ENCODE results near the gene C9orf40. TPM values are rescaled to one million over a fixed set of nuclear protein-coding genes. Genes with fewer than 3 reads are reported as not detected.

Gene C9orf40
- total RNA-seq, 4 donors from 2014 or later = 2.5 to 5.3 (median 4.1) TPM

DNA sequence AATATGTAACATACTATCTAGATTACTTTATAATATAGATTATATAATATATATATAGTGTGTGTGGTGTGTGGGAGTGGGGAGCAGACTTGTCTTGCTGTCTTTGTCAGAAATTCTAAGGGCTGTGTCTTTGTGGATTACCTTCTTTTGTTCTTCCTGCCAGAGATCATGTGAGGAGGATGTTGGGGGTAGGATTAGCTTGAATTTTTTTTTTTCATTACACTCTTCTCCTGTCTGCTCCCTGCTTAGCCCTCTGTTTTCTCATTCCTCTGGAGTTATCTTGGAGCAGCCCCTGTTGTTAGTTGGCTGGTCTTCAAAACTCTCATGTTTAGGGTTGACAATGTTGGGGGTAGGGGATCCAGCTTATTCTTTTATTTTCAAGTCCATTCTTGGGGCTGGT lies 21.0 kb upstream of the C9orf40 start:
- Histone ChIP-seq H3K4me1 (no peaks in the 10 kb centered on the region), H3K4me3 (no peak overlapping the region), H3K36me3 (peaks cover 0 to 28% (median 0%) of the 10 kb centered on the region in 3 donors), H3K27me3 (no peaks in the 10 kb centered on the region), H3K27ac (no peak overlapping the region), H3K9me3 (peaks cover 0 to 6% (median 0%) of the 10 kb centered on the region in 3 donors)
- intact Hi-C loops (cut with DNase I) = no loop called here
- no peak for DNase-seq
- TF ChIP-seq POLR2A (IDR thresholded peaks at IDR 0.05) = no peak
- no peak for TF ChIP-seq CTCF (IDR thresholded peaks at IDR 0.05)

- no peak for DNase-seq
- H3K9me3 ChIP-seq = peaks cover 0 to 8% (median 0%) of the 10 kb centered on the region in 3 donors
- intact Hi-C loops (cut with DNase I) = no loop called here
Measured at GRCh38 chr9:74963056-74963455, 10.3 kb upstream of the C9orf40 start.

GRCh38 chr9:74961496-74961895 lies 8.8 kb upstream of the C9orf40 start:
- Histone ChIP-seq H3K27ac (no peak overlapping the region), H3K9me3 (peaks cover 0 to 8% (median 0%) of the 10 kb centered on the region in 3 donors), H3K36me3 (peaks cover 0 to 23% (median 0%) of the 10 kb centered on the region in 3 donors), H3K27me3 (no peaks in the 10 kb centered on the region), H3K4me1 (no peaks in the 10 kb centered on the region), H3K4me3 (no peak overlapping the region)
- DNase-seq = no peak
- intact Hi-C loops (cut with DNase I) = no loop called here
- no peak for TF ChIP-seq CTCF (IDR thresholded peaks at IDR 0.05)
- WGBS, 2 donors = 100% methylated on average over 1 of the region's 1 CpG

More at GRCh38 chr9:74963056-74963455, 10.3 kb upstream of the C9orf40 start:
- Histone ChIP-seq H3K4me3 (no peak overlapping the region), H3K36me3 (peaks cover 0 to 23% (median 0%) of the 10 kb centered on the region in 3 donors), H3K4me1 (no peaks in the 10 kb centered on the region), H3K27ac (no peak overlapping the region), H3K27me3 (no peaks in the 10 kb centered on the region)
- TF ChIP-seq CTCF (IDR thresholded peaks at IDR 0.05) (no peak), POLR2A (IDR thresholded peaks at IDR 0.05) (no peak)
- 93 to 94% methylated on average over 2 of the region's 2 CpGs for whole genome bisulfite sequencing, 2 donors

DNA sequence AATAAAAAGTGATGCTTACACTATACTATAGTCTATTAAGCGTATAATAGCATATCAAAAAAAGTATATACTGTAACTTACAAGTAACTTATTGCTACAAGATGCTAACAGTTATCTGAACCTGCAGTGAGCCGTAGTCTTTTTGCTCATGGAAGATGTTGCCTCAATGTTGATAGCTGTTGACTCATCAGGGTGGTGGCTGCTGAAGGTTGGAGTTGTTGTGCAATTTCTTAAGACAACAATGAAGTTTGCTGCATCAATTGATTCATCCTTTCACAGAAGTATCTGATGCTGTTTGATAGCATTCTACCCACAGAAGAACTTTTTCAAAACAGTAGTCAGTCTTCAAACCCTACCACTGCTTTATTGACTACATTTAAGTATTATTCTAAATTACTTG lies 7.8 kb upstream of the C9orf40 start:
- peaks cover 0 to 23% (median 0%) of the 10 kb centered on the region in 3 donors for H3K36me3 ChIP-seq
- intact Hi-C loops (cut with DNase I) = no loop called here
- no peaks in the 10 kb centered on the region for H3K27me3 ChIP-seq
- no peak overlapping the region for H3K4me3 ChIP-seq
- 53 to 58% methylated on average over 2 of the region's 2 CpGs for WGBS, 2 donors
- no peaks in the 10 kb centered on the region for H3K4me1 ChIP-seq
- peaks cover 0 to 8% (median 0%) of the 10 kb centered on the region in 3 donors for H3K9me3 ChIP-seq
- no peak for TF ChIP-seq POLR2A (IDR thresholded peaks at IDR 0.05)
- TF ChIP-seq CTCF (IDR thresholded peaks at IDR 0.05) = no peak
- no peak overlapping the region for H3K27ac ChIP-seq
- no peak for DNase-seq

DNA sequence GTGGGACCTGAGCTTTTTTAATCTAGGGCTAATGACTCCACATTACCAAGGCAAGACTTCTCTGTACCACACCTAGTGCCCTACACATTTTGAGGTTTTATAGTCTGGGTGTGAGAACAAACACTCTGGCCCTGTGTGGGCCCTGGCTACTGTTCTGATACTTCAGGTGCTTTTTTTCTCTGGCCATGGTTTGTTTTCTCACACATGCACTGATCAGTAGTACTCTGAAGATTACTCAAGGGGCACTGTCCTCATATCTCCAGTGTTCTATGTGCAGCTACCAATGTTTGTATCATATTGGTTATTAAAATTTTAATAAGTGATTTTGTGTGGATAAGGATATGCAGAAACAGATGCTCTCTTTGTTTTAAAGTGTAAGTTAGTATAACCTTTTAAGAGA lies 5.9 kb upstream of the C9orf40 start:
- TF ChIP-seq POLR2A (IDR thresholded peaks at IDR 0.05) = no peak
- TF ChIP-seq CTCF (IDR thresholded peaks at IDR 0.05) = no peak
- DNase-seq = no peak
- Histone ChIP-seq H3K4me3 (no peak overlapping the region), H3K36me3 (peaks cover 0 to 14% (median 0%) of the 10 kb centered on the region in 3 donors), H3K27me3 (no peaks in the 10 kb centered on the region), H3K4me1 (peaks cover 0 to 5% (median 0%) of the 10 kb centered on the region in 3 donors), H3K27ac (no peak overlapping the region), H3K9me3 (peaks cover 0 to 8% (median 0%) of the 10 kb centered on the region in 3 donors)
- intact Hi-C loops (cut with DNase I) = no loop called here

All from esophagus squamous epithelium (tissue), 5 donors.